ENCODE data around the gene MINDY4. TPM values are rescaled to one million over a fixed set of nuclear protein-coding genes. Genes with fewer than 3 reads are reported as not detected.

MINDY4 gene
- polyA plus RNA-seq, 3 donors: 0.15 to 0.17 TPM; not detected in 1

DNA sequence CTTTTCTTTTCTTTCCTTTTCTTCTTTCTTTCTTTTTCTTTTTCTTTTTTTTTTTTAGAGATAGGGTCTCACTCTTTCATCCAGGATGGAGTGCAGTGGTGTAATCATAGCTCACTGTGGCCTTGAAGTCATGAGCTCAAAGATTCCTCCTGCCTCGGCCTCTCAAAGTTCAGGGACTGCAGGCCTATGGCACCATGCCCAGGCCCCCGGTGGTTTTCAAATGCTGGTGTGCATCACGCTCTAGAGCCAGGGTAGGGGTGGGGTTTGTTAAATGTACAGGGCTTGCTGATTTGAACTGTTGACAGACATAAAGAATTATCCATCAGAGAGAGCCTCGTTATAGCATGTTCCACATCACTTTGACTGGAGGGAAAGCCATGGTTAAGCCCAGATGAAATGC lies 5.8 kb downstream of the MINDY4 start:
- 100% methylated on average over 2 of the region's 4 CpGs for WGBS (ENCODE audit: insufficient coverage)
- no peak for DNase-seq
- Histone ChIP-seq H3K4me1 (ENCODE audit: control insufficient read depth in 1 of 2, insufficient read depth in 2 of 2, low read length in 2 of 2) (peaks cover 3% of the 10 kb centered on the region in 2 donors), H3K9me3 (replicated peaks in 1 of 2; ENCODE audit: control insufficient read depth in 1 of 2, insufficient read depth in 1 of 2, low read length in 2 of 2) (no peaks in the 10 kb centered on the region), H3K79me2 (ENCODE audit: insufficient read depth, low read length) (no peaks in the 10 kb centered on the region), H2AFZ (ENCODE audit: insufficient read depth, low read depth, low read length, poor library complexity, severe bottlenecking) (no peak overlapping the region), H3K9ac (ENCODE audit: insufficient read depth, low read length, poor library complexity, severe bottlenecking) (no peak overlapping the region), H3K4me3 (replicated peaks in 1 of 3; ENCODE audit: low read depth in 2 of 3, low read length in 3 of 3) (no peak overlapping the region), H3K36me3 (replicated peaks in 1 of 2; ENCODE audit: control insufficient read depth in 1 of 2, insufficient read depth in 2 of 2, low read length in 2 of 2) (no peaks in the 10 kb centered on the region), H3K27ac (ENCODE audit: low read depth in 1 of 2, low read length in 2 of 2) (no peak overlapping the region), H3K4me2 (replicated peaks; ENCODE audit: extremely low read depth, low read length, poor library complexity, severe bottlenecking) (no peak overlapping the region), H4K20me1 (ENCODE audit: insufficient read depth, low read length) (no peaks in the 10 kb centered on the region), H3K27me3 (ENCODE audit: control insufficient read depth in 2 of 2, insufficient read depth in 2 of 2, low read length in 2 of 2) (no peaks in the 10 kb centered on the region)
- intact Hi-C loops (cut with micrococcal nuclease): no loop called here
- Mint-ChIP-seq H3K27me3 (ENCODE audit: low read depth in 3 of 3) (no peaks in the 10 kb centered on the region), H3K4me3 (no peak overlapping the region), H3K9me3 (no peaks in the 10 kb centered on the region), H3K27ac (no peak overlapping the region), H3K36me3 (no peaks in the 10 kb centered on the region), H3K4me1 (peaks cover 4% of the 10 kb centered on the region)
- TF ChIP-seq, protein P1, sequence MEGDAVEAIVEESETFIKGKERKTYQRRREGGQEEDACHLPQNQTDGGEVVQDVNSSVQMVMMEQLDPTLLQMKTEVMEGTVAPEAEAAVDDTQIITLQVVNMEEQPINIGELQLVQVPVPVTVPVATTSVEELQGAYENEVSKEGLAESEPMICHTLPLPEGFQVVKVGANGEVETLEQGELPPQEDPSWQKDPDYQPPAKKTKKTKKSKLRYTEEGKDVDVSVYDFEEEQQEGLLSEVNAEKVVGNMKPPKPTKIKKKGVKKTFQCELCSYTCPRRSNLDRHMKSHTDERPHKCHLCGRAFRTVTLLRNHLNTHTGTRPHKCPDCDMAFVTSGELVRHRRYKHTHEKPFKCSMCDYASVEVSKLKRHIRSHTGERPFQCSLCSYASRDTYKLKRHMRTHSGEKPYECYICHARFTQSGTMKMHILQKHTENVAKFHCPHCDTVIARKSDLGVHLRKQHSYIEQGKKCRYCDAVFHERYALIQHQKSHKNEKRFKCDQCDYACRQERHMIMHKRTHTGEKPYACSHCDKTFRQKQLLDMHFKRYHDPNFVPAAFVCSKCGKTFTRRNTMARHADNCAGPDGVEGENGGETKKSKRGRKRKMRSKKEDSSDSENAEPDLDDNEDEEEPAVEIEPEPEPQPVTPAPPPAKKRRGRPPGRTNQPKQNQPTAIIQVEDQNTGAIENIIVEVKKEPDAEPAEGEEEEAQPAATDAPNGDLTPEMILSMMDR (IDR thresholded peaks at IDR 0.05): no peak

- no peaks in the 10 kb centered on the region for H3K79me2 ChIP-seq (ENCODE audit: insufficient read depth, low read length)
- H3K4me1 Mint-ChIP-seq: no peaks in the 10 kb centered on the region
- H3K27ac Mint-ChIP-seq: peak overlapping the region in 1 of 7 donors; percentile 18
- no peak overlapping the region for H3K4me3 ChIP-seq (replicated peaks in 1 of 3; ENCODE audit: low read depth in 2 of 3, low read length in 3 of 3)
- H3K9ac ChIP-seq (ENCODE audit: insufficient read depth, low read length, poor library complexity, severe bottlenecking): no peak overlapping the region
- no peaks in the 10 kb centered on the region for H3K36me3 ChIP-seq (replicated peaks in 1 of 2; ENCODE audit: control insufficient read depth in 1 of 2, insufficient read depth in 2 of 2, low read length in 2 of 2)
- H4K20me1 ChIP-seq (ENCODE audit: insufficient read depth, low read length): no peaks in the 10 kb centered on the region
- intact Hi-C loops (cut with micrococcal nuclease): no loop called here
- H3K27ac ChIP-seq (ENCODE audit: low read depth in 1 of 2, low read length in 2 of 2): no peak overlapping the region
- no peaks in the 10 kb centered on the region for H3K36me3 Mint-ChIP-seq
- WGBS (ENCODE audit: insufficient coverage): 95% methylated on average over 6 of the region's 15 CpGs
- H3K4me1 ChIP-seq (ENCODE audit: control insufficient read depth in 1 of 2, insufficient read depth in 2 of 2, low read length in 2 of 2): no peaks in the 10 kb centered on the region
- no peak for DNase-seq
- no peaks in the 10 kb centered on the region for H3K27me3 ChIP-seq (ENCODE audit: control insufficient read depth in 2 of 2, insufficient read depth in 2 of 2, low read length in 2 of 2)
- H2AFZ ChIP-seq (ENCODE audit: insufficient read depth, low read depth, low read length, poor library complexity, severe bottlenecking): no peak overlapping the region
- no peak overlapping the region for H3K4me3 Mint-ChIP-seq
- no peak overlapping the region for H3K4me2 ChIP-seq (replicated peaks; ENCODE audit: extremely low read depth, low read length, poor library complexity, severe bottlenecking)
- no peaks in the 10 kb centered on the region for H3K27me3 Mint-ChIP-seq (ENCODE audit: low read depth in 3 of 3)
- no peaks in the 10 kb centered on the region for H3K9me3 ChIP-seq (replicated peaks in 1 of 2; ENCODE audit: control insufficient read depth in 1 of 2, insufficient read depth in 1 of 2, low read length in 2 of 2)
- no peaks in the 10 kb centered on the region for H3K9me3 Mint-ChIP-seq
- TF ChIP-seq, protein P1 (IDR thresholded peaks at IDR 0.05): no peak
Measured at GRCh38 chr7:30778255-30779025, 7.2 kb downstream of the MINDY4 start.
